Sigmoid colon (tissue), 3 donors: Measurements from ENCODE around the gene ERG.

Source experiments
- POLR2A ChIP-seq, 2 donors: fragments of 450-650 bp; IDR thresholded peaks; one replicate each; pipeline ENCODE4 v1.6.1; 2016; ENCODE audit warnings: antibody characterized with exemption in 2 of 2, mild to moderate bottlenecking in 2 of 2, moderate library complexity in 2 of 2
- TF ChIP-seq, protein P1 (sequence below), 4 experiments: fragments of 450-650 bp in 3 of 4; fragments of 200-600 bp in 1 of 4; IDR thresholded peaks; one replicate each; pipeline ENCODE4 v1.5.1; 2016 to 2019; ENCODE audit warnings: antibody characterized with exemption in 4 of 4, mild to moderate bottlenecking in 3 of 4, moderate library complexity in 2 of 4

DNA sequence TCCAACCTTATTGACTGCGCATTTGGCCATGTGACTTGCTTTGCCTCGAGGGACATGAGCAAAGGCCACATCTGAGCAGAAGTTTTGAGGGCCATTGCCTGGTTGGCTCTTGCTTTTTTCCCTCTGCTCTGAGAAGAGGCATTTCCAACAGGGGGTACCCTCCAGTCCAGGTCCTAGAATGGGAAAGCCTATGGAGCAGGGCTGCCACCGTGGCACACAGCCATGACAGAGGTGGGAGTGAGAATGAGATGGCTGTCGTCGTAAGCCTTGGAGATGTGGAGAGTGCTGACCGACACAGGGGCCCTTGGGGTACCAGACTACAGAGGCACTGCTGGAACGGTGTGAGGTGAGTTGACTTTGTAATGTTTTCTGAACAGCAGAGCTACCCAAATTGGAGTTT, 138.4 kb downstream of the ERG start:
- TF ChIP-seq, protein P1, sequence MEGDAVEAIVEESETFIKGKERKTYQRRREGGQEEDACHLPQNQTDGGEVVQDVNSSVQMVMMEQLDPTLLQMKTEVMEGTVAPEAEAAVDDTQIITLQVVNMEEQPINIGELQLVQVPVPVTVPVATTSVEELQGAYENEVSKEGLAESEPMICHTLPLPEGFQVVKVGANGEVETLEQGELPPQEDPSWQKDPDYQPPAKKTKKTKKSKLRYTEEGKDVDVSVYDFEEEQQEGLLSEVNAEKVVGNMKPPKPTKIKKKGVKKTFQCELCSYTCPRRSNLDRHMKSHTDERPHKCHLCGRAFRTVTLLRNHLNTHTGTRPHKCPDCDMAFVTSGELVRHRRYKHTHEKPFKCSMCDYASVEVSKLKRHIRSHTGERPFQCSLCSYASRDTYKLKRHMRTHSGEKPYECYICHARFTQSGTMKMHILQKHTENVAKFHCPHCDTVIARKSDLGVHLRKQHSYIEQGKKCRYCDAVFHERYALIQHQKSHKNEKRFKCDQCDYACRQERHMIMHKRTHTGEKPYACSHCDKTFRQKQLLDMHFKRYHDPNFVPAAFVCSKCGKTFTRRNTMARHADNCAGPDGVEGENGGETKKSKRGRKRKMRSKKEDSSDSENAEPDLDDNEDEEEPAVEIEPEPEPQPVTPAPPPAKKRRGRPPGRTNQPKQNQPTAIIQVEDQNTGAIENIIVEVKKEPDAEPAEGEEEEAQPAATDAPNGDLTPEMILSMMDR (IDR thresholded peaks at IDR 0.05): no peak
- no peak for TF ChIP-seq POLR2A (IDR thresholded peaks at IDR 0.05)
